H1 (cell line): ENCODE results near the gene UCKL1. TPM values are rescaled to one million over a fixed set of nuclear protein-coding genes. Genes with fewer than 3 reads are reported as not detected.
"Not testable (repeated sequence)": the region's sequence is repeated elsewhere in the genome, so short reads cannot be mapped to it uniquely, and the experiment has no call there.

Source experiments
- CTCF ChIA-PET: fragments of 300-600 bp; sonication (Branson Sonifier 250); formaldehyde crosslinking; loops from one replicate; lab custom pipeline; 2021; ENCODE audit not compliant: partially characterized antibody; lab: Charles Lee
- POLR2A ChIA-PET: fragments of 300-600 bp; sonication (Branson Sonifier 250); formaldehyde crosslinking; loops from one replicate; lab custom pipeline; 2021; ENCODE audit warnings: inconsistent platforms; ENCODE audit not compliant: partially characterized antibody; lab: Charles Lee
- DNase-seq, 2 experiments: peaks; one replicate each; pipeline versions ENCODE4 v3.0.0 to v3.0.0-alpha.2; 2010 to 2022; ENCODE audit warnings: low spot score in 2 of 2, low read depth in 1 of 2, mixed read lengths in 1 of 2
- FAIRE-seq: peaks from 2 replicates; lab custom pipeline; 2011; peaks lifted over from hg19 to GRCh38; lab: Jason Lieb, UNC
- H2AFZ ChIP-seq: 2 replicates; pipeline ENCODE4 v1.8.1; 2012; ENCODE audit warnings: low read length, inconsistent platforms
- H2AK5ac ChIP-seq: 2 replicates; pipeline ENCODE4 v1.6.1; 2013; ENCODE audit warnings: low read depth, low read length
- H2BK120ac ChIP-seq: replicated peaks from 2 replicates; pipeline ENCODE3; 2013; ENCODE audit warnings: low read depth, low read length, inconsistent platforms
- H2BK12ac ChIP-seq: 2 replicates; pipeline ENCODE4 v1.6.1; 2013; ENCODE audit warnings: low read depth, low read length
- H2BK15ac ChIP-seq: 2 replicates; pipeline ENCODE4 v1.6.1; 2013; ENCODE audit warnings: low read length
- H2BK20ac ChIP-seq: 2 replicates; pipeline ENCODE4 v1.6.1; 2013; ENCODE audit warnings: low read length
- H2BK5ac ChIP-seq: 2 replicates; pipeline ENCODE4 v1.6.1; 2013; ENCODE audit warnings: low read depth, low read length
- H3K14ac ChIP-seq: 2 replicates; pipeline ENCODE4 v1.6.1; 2013; ENCODE audit warnings: inconsistent platforms; ENCODE audit not compliant: insufficient read length
- H3K18ac ChIP-seq: 2 replicates; pipeline ENCODE4 v1.6.1; 2013; ENCODE audit warnings: low read length; ENCODE audit errors: extremely low read depth
- H3K23ac ChIP-seq: 2 replicates; pipeline ENCODE4 v1.6.1; 2013; ENCODE audit warnings: inconsistent platforms; ENCODE audit not compliant: insufficient read length
- H3K23me2 ChIP-seq: 2 replicates; pipeline ENCODE4 v1.6.1; 2013; ENCODE audit warnings: low read depth, low read length
- H3K27ac ChIP-seq: 2 replicates; pipeline ENCODE4 v1.6.1; 2011; ENCODE audit warnings: low read depth, low read length, inconsistent platforms
- H3K27me3 ChIP-seq, 4 experiments: replicated peaks in 1 of 4; 1 replicate in 1 of 4; 2 replicates in 3 of 4; pipeline versions ENCODE4 v1.6.1 to v1.8.1; 2011 to 2013; ENCODE audit warnings: low read length in 3 of 4, mild to moderate bottlenecking in 3 of 4, inconsistent platforms in 2 of 4, mixed read lengths in 2 of 4, moderate library complexity in 1 of 4; ENCODE audit not compliant: control insufficient read depth in 3 of 4, insufficient read depth in 3 of 4; ENCODE audit errors: extremely low read depth in 1 of 4
- H3K36me3 ChIP-seq, 4 experiments: 2 replicates each; pipeline versions ENCODE4 v1.6.1 to v1.8.1; 2011 to 2013; ENCODE audit warnings: mild to moderate bottlenecking in 4 of 4, low read length in 3 of 4, moderate library complexity in 2 of 4, control low read depth in 1 of 4, inconsistent platforms in 1 of 4; ENCODE audit not compliant: insufficient read depth in 4 of 4, control insufficient read depth in 2 of 4
- H3K4ac ChIP-seq: replicated peaks from 2 replicates; pipeline ENCODE3; 2013; ENCODE audit warnings: low read length, low read depth, mixed read lengths, inconsistent platforms; ENCODE audit not compliant: insufficient read length
- H3K4me1 ChIP-seq, 4 experiments: replicated peaks in 1 of 4; 1 replicate in 1 of 4; 2 replicates in 3 of 4; pipeline versions ENCODE4 v1.6.1 to v1.8.1; 2011 to 2013; ENCODE audit warnings: low read length in 3 of 4, inconsistent platforms in 2 of 4, mixed read lengths in 1 of 4; ENCODE audit not compliant: insufficient read depth in 4 of 4, control insufficient read depth in 3 of 4
- H3K4me2 ChIP-seq, 2 experiments: 2 replicates each; pipeline versions ENCODE4 v1.6.1 to v1.8.1; 2011 to 2013; ENCODE audit warnings: low read depth in 2 of 2, low read length in 2 of 2, control low read depth in 1 of 2, inconsistent platforms in 1 of 2, mild to moderate bottlenecking in 1 of 2; ENCODE audit not compliant: insufficient read depth in 1 of 2
- H3K4me3 ChIP-seq, 4 experiments: fragments of 200-600, 300-600 bp in 1 of 4; sonication (generic), shearing (Covaris generic), sonication (Bioruptor Twin) in 1 of 4; 2 replicates each; pipeline versions ENCODE4 v1.5.1 to v1.8.1; 2011 to 2016; ENCODE audit warnings: low read length in 4 of 4, low read depth in 3 of 4, control low read depth in 2 of 4, inconsistent platforms in 2 of 4, mild to moderate bottlenecking in 2 of 4, mixed read lengths in 1 of 4, moderate library complexity in 1 of 4; ENCODE audit not compliant: insufficient read depth in 2 of 4; ENCODE audit errors: extremely low read depth in 1 of 4
- H3K56ac ChIP-seq: replicated peaks from 2 replicates; pipeline ENCODE3; 2013; ENCODE audit warnings: low read depth, mild to moderate bottlenecking, mixed read lengths, low read length, inconsistent platforms; ENCODE audit not compliant: insufficient read length
- H3K79me1 ChIP-seq: 2 replicates; pipeline ENCODE4 v1.6.1; 2013; ENCODE audit warnings: low read depth, low read length, control low read depth
- H3K79me2 ChIP-seq, 2 experiments: 2 replicates each; pipeline versions ENCODE4 v1.6.1 to v1.8.1; 2012 to 2013; ENCODE audit warnings: low read length in 2 of 2, mild to moderate bottlenecking in 2 of 2, inconsistent platforms in 1 of 2; ENCODE audit not compliant: insufficient read depth in 2 of 2, control insufficient read depth in 1 of 2
- H3K9ac ChIP-seq, 4 experiments: replicated peaks in 1 of 4; 1 replicate in 1 of 4; 2 replicates in 3 of 4; pipeline versions ENCODE4 v1.6.1 to v1.8.1; 2011 to 2013; ENCODE audit warnings: low read depth in 3 of 4, low read length in 3 of 4, control low read depth in 2 of 4, mild to moderate bottlenecking in 2 of 4, moderate library complexity in 2 of 4, inconsistent platforms in 1 of 4; ENCODE audit errors: extremely low read depth in 1 of 4
- H3K9me3 ChIP-seq, 2 experiments: 2 replicates each; pipeline versions ENCODE4 v1.6.1 to v1.8.1; 2012 to 2013; ENCODE audit warnings: mild to moderate bottlenecking in 2 of 2, moderate library complexity in 2 of 2, control low read depth in 1 of 2, inconsistent platforms in 1 of 2, low read depth in 1 of 2, low read length in 1 of 2, mixed read lengths in 1 of 2; ENCODE audit not compliant: insufficient read depth in 2 of 2
- H4K20me1 ChIP-seq, 2 experiments: replicated peaks in 1 of 2; 2 replicates each; pipeline versions ENCODE3 to v1.8.1; 2011 to 2013; ENCODE audit warnings: inconsistent platforms in 2 of 2, low read length in 2 of 2, mild to moderate bottlenecking in 1 of 2; ENCODE audit not compliant: insufficient read depth in 2 of 2, control insufficient read depth in 1 of 2
- H4K5ac ChIP-seq: 2 replicates; pipeline ENCODE4 v1.6.1; 2013; ENCODE audit warnings: low read length, low read depth, mixed read lengths, inconsistent platforms; ENCODE audit not compliant: insufficient read length
- H4K8ac ChIP-seq: 2 replicates; pipeline ENCODE4 v1.8.0; 2013; ENCODE audit warnings: mild to moderate bottlenecking, moderate library complexity, low read length, inconsistent platforms; ENCODE audit not compliant: insufficient read depth; ENCODE audit errors: extremely low read depth
- H4K91ac ChIP-seq: replicated peaks from 2 replicates; pipeline ENCODE3; 2013; ENCODE audit warnings: low read length, mixed read lengths, inconsistent platforms; ENCODE audit not compliant: insufficient read length
- WGBS, 2 experiments: shearing (Covaris generic) in 1 of 2; methylation state at CpG; one replicate each; pipeline versions ENCODE4 v1.1.6 to v1.1.7; 2013 to 2015; ENCODE audit warnings: low lambda C conversion rate in 2 of 2, mixed read lengths in 2 of 2, inconsistent platforms in 1 of 2, low coverage in 1 of 2, missing lambda C conversion rate in 1 of 2; ENCODE audit not compliant: insufficient replicate concordance in 2 of 2, insufficient coverage in 1 of 2, insufficient read length in 1 of 2; ENCODE audit errors: extremely low coverage in 1 of 2, missing lambda C conversion rate in 1 of 2; 5-methylcytosine and 5-hydroxymethylcytosine counted together
- polyA plus RNA-seq, 7 experiments: library from polyadenylated mRNA; depleted of rRNA in 3 of 7; stranded (reverse) in 5 of 7; unstranded in 2 of 7; fragments of >200 nt in 5 of 7; fragments of 200-250 nt in 2 of 7; gene quantifications; 1 replicate in 5 of 7; 2 replicates in 1 of 7; 4 replicates in 1 of 7; pipeline versions ENCODE4 v1.2.1 to v1.2.3, GENCODE V29; 2011 to 2013; ENCODE audit warnings: missing spikeins in 2 of 7, mixed read lengths in 2 of 7
- total RNA-seq: library from RNA; stranded (reverse); fragmentation: NEBNext Ultra II Directional; extraction: Animal tissue kit (Norgen Biotek cat#: 25700); gene quantifications from 2 replicates; pipeline ENCODE4 v1.2.1, GENCODE V29; 2021

UCKL1 gene
- total and polyA plus RNA-seq, 2 of the 8 experiments (the other 6 are each of a cell fraction or from before 2014, with no cell fraction given) = 36.5 to 91.2 TPM

DNA sequence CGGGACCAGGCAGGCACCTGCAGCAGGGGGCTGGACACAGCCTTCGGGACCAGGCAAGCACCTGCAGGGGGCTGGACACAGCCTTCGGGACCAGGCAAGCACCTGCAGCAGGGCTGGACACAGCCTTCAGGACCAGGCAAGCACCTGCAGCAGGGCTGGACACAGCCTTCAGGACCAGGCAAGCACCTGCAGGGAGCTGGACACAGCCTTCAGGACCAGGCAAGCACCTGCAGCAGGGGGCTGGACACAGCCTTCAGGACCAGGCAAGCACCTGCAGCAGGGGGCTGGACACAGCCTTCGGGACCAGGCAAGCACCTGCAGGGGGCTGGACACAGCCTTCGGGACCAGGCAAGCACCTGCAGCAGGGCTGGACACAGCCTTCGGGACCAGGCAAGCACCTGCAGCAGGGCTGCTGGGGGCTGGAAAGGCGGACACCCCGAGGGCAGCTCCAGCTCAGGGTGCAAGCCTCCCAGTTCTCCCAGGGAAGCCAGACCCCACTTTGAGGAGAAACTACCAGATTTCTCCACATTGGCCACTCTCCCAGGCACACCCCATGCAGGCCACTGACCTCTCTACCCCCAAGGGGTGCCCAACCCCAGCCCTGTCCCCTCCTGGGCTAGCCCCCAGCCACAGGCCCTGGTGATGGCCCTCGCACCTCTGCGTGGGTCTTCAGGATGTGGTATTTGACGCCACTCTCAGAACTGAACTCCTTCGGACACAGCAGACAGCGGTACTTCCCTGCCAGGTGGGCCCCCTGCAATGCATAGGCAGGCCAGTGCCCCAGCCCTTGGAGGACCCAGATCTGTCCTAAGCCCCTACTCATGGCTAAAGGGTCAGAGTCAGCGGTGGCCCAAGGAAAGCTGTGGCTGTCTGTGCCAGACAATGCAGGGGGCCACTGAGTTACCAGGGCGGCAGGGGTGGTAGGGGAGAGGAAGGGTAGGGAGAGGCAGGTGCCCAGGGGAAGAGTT lies 4.7 kb upstream of the UCKL1 start:
- not testable (repeated sequence) for H2BK12ac ChIP-seq, DNase-seq, H2AK5ac ChIP-seq, H4K91ac ChIP-seq, H2AFZ ChIP-seq, H2BK5ac ChIP-seq, H3K27ac ChIP-seq, FAIRE-seq, H3K27me3 ChIP-seq, H3K18ac ChIP-seq, H2BK15ac ChIP-seq, H3K14ac ChIP-seq, H4K20me1 ChIP-seq, H4K5ac ChIP-seq, H3K4me2 ChIP-seq, H3K4ac ChIP-seq, H3K79me1 ChIP-seq, H3K56ac ChIP-seq, H3K23ac ChIP-seq, H3K79me2 ChIP-seq, H3K23me2 ChIP-seq, H2BK120ac ChIP-seq, H4K8ac ChIP-seq, H3K9ac ChIP-seq, H2BK20ac ChIP-seq, H3K4me3 ChIP-seq
- peaks cover 0 to 19% (median 12%) of the 10 kb centered on the region in 4 experiments; a peak in 6 of 7 replicates for H3K4me1 ChIP-seq
- peaks cover 15 to 43% (median 32%) of the 10 kb centered on the region in 4 experiments; a peak in 6 of 8 replicates for H3K36me3 ChIP-seq
- ChIA-PET POLR2A (interaction anchor here (0.5 to 1.5 kb wide), 6 partner anchors 9 to 96 kb away, joined by 3 to 5 read pairs (median 3); partner anchors contain the start of genes PRPF6 and TPD52L2), CTCF (interaction anchor here (0.7 to 3.7 kb wide), 3 partner anchors 13 to 488 kb away, joined by 3 to 13 read pairs (median 3); partner anchors contain the start of gene PRPF6)
- WGBS, 2 experiments = 89% methylated on average over 15 of the region's 15 CpGs; no CpG with 5 or more reads in 1 of the 2 experiments
- H3K9me3 ChIP-seq = peaks cover 15 to 25% of the 10 kb centered on the region in 2 experiments
